HG03097 (cell line): ENCODE data around the gene PCDH18.
"Not testable (repeated sequence)": the region's sequence is repeated elsewhere in the genome, so short reads cannot be mapped to it uniquely, and the experiment has no call there.

ENCODE experiments used
- ATAC-seq: cut with Tn5 transposase; IDR thresholded peaks from one replicate; pipeline ENCODE4 v1.9.1; 2021; ENCODE audit not compliant: unreplicated experiment, low FRiP score

Gene PCDH18

GRCh38 chr4:137530176-137530575, 2.1 kb downstream of the PCDH18 start:
- no peak for ATAC-seq

- no peak for ATAC-seq
Measured at GRCh38 chr4:137529432-137529831, 2.9 kb downstream of the PCDH18 start.

GRCh38 chr4:137528673-137529072, 3.6 kb downstream of the PCDH18 start:
- ATAC-seq: no peak

- no peak for ATAC-seq
Measured at GRCh38 chr4:137526681-137527080, 5.6 kb downstream of the PCDH18 start.

- ATAC-seq: no peak
Measured at GRCh38 chr4:137524725-137525369, 7.4 kb downstream of the PCDH18 start.

GRCh38 chr4:137523329-137523728, 9.0 kb downstream of the PCDH18 start:
- ATAC-seq: no peak

GRCh38 chr4:137521053-137521452, 11.2 kb downstream of the PCDH18 start:
- ATAC-seq: no peak

GRCh38 chr4:137519406-137519805, 12.9 kb downstream of the PCDH18 start:
- no peak for ATAC-seq

- not testable (repeated sequence) for ATAC-seq
Measured at GRCh38 chr4:137517323-137517722, 15.0 kb downstream of the PCDH18 start.

- ATAC-seq: no peak
Measured at GRCh38 chr4:137514406-137515111, 17.7 kb downstream of the PCDH18 start.

- no peak for ATAC-seq
Measured at GRCh38 chr4:137510557-137511265, 21.6 kb downstream of the PCDH18 start.

- ATAC-seq: no peak
Measured at GRCh38 chr4:137509855-137510282, 22.4 kb downstream of the PCDH18 start.

GRCh38 chr4:137502339-137503129, 29.8 kb downstream of the PCDH18 start:
- no peak for ATAC-seq

GRCh38 chr4:137496267-137496666, 36.0 kb downstream of the PCDH18 start:
- ATAC-seq: not testable (repeated sequence)

GRCh38 chr4:137495578-137495977, 36.7 kb downstream of the PCDH18 start:
- ATAC-seq: no peak

- ATAC-seq: not testable (repeated sequence)
Measured at GRCh38 chr4:137483313-137483959, 48.9 kb downstream of the PCDH18 start.

- ATAC-seq: not testable (repeated sequence)
Measured at GRCh38 chr4:137479657-137480056, 52.6 kb downstream of the PCDH18 start.

- no peak for ATAC-seq
Measured at GRCh38 chr4:137476345-137476744, 55.9 kb downstream of the PCDH18 start.

- ATAC-seq: no peak
Measured at GRCh38 chr4:137474711-137475301, 57.5 kb downstream of the PCDH18 start.

- no peak for ATAC-seq
Measured at GRCh38 chr4:137471895-137472294, 60.4 kb downstream of the PCDH18 start.
